Measurements from ENCODE around the gene ZFAND3. TPM values are rescaled to one million over a fixed set of nuclear protein-coding genes. Genes with fewer than 3 reads are reported as not detected.

ZFAND3 gene
- total RNA-seq, 4 donors from 2014 or later, result 37.3 to 70.1 (median 55.2) TPM

GRCh38 chr6:38158762-38159350, 339.3 kb downstream of the ZFAND3 start:
- no peak for DNase-seq (ENCODE audit: extremely low spot score)
- 96% methylated on average over 14 of the region's 14 CpGs for WGBS
- no peak for TF ChIP-seq EP300 (IDR thresholded peaks at IDR 0.05)
- TF ChIP-seq POLR2AphosphoS5 (IDR thresholded peaks at IDR 0.05), result no peak
- TF ChIP-seq POLR2A (IDR thresholded peaks at IDR 0.05; ENCODE audit: low read depth), result no peak
- TF ChIP-seq CTCF (IDR thresholded peaks at IDR 0.05), result no peak
- intact Hi-C loops (cut with DNase I), result no loop called here
- Histone ChIP-seq H3K4me3 (no peak overlapping the region), H3K9me3 (no peaks in the 10 kb centered on the region), H3K36me3 (peaks cover 0 to 21% (median 7%) of the 10 kb centered on the region in 4 donors), H3K27ac (replicated peaks in 1 of 4) (no peak overlapping the region), H3K27me3 (no peaks in the 10 kb centered on the region), H3K4me1 (peaks cover 0 to 5% (median 0%) of the 10 kb centered on the region in 4 donors)

GRCh38 chr6:38159596-38159995, 340.1 kb downstream of the ZFAND3 start:
- whole genome bisulfite sequencing, result 88% methylated on average over 8 of the region's 8 CpGs

GRCh38 chr6:38160831-38161230, 341.3 kb downstream of the ZFAND3 start:
- peaks cover 0 to 7% (median 3%) of the 10 kb centered on the region in 4 donors for H3K4me1 ChIP-seq
- TF ChIP-seq POLR2AphosphoS5 (IDR thresholded peaks at IDR 0.05) (no peak), EP300 (IDR thresholded peaks at IDR 0.05) (no peak), POLR2A (IDR thresholded peaks at IDR 0.05; ENCODE audit: low read depth) (no peak), CTCF (IDR thresholded peaks at IDR 0.05) (no peak)
- DNase-seq (ENCODE audit: extremely low spot score), result no peak
- 97% methylated on average over 25 of the region's 25 CpGs for WGBS
- H3K27me3 ChIP-seq, result no peaks in the 10 kb centered on the region
- no peaks in the 10 kb centered on the region for H3K9me3 ChIP-seq
- intact Hi-C loops (cut with DNase I), result no loop called here
- H3K4me3 ChIP-seq, result no peak overlapping the region
- no peak overlapping the region for H3K27ac ChIP-seq (replicated peaks in 1 of 4)
- peaks cover 0 to 6% (median 2%) of the 10 kb centered on the region in 4 donors for H3K36me3 ChIP-seq

More at GRCh38 chr6:38159596-38159995, 340.1 kb downstream of the ZFAND3 start:
- no peak for DNase-seq (ENCODE audit: extremely low spot score)
- Histone ChIP-seq H3K27me3 (no peaks in the 10 kb centered on the region), H3K9me3 (no peaks in the 10 kb centered on the region), H3K4me3 (no peak overlapping the region), H3K27ac (replicated peaks in 1 of 4) (no peak overlapping the region), H3K36me3 (peaks cover 0 to 16% (median 6%) of the 10 kb centered on the region in 4 donors), H3K4me1 (peaks cover 0 to 7% (median 0%) of the 10 kb centered on the region in 4 donors)
- intact Hi-C loops (cut with DNase I), result no loop called here
- TF ChIP-seq CTCF (IDR thresholded peaks at IDR 0.05) (no peak), POLR2A (IDR thresholded peaks at IDR 0.05; ENCODE audit: low read depth) (no peak), EP300 (IDR thresholded peaks at IDR 0.05) (no peak), POLR2AphosphoS5 (IDR thresholded peaks at IDR 0.05) (no peak)

- no peak for DNase-seq (ENCODE audit: extremely low spot score)
- H3K4me3 ChIP-seq, result no peak overlapping the region
- peaks cover 0 to 7% (median 3%) of the 10 kb centered on the region in 4 donors for H3K4me1 ChIP-seq
- intact Hi-C loops (cut with DNase I), result no loop called here
- peaks cover 0 to 6% (median 2%) of the 10 kb centered on the region in 4 donors for H3K36me3 ChIP-seq
- H3K27ac ChIP-seq (replicated peaks in 1 of 4), result no peak overlapping the region
- WGBS, result 95% methylated on average over 15 of the region's 15 CpGs
- no peaks in the 10 kb centered on the region for H3K27me3 ChIP-seq
- no peaks in the 10 kb centered on the region for H3K9me3 ChIP-seq
- TF ChIP-seq CTCF (IDR thresholded peaks at IDR 0.05) (no peak), EP300 (IDR thresholded peaks at IDR 0.05) (no peak), POLR2A (IDR thresholded peaks at IDR 0.05; ENCODE audit: low read depth) (no peak), POLR2AphosphoS5 (IDR thresholded peaks at IDR 0.05) (no peak)
Measured at GRCh38 chr6:38161331-38161730, 341.8 kb downstream of the ZFAND3 start.
